HEK293 (cell line): ENCODE results near the gene ZCCHC7.

Experiments
- CTCF ChIA-PET: fragments of 350-600 bp; formaldehyde crosslinking; extraction: SDS; loops from one replicate; lab custom pipeline; 2021; ENCODE audit warnings: antibody characterized with exemption; lab: Yijun Ruan, JAX
- POLR2A ChIA-PET: fragments of 300-600 bp; formaldehyde crosslinking; extraction: SDS; loops from one replicate; lab custom pipeline; 2020; ENCODE audit warnings: antibody characterized with exemption, inconsistent platforms; lab: Yijun Ruan, JAX
- H3K27ac ChIP-seq: fragments of 200-500 bp; sonication (Bioruptor generic); 2 replicates; pipeline ENCODE4 v1.5.1; 2014; ENCODE audit warnings: low read depth, low read length, control low read depth, inconsistent platforms; ENCODE audit errors: extremely low read depth
- H3K36me3 ChIP-seq, 2 experiments: fragments of 200-500 bp in 1 of 2; sonication (Bioruptor generic) in 1 of 2; 1 replicate in 1 of 2; 2 replicates in 1 of 2; pipeline ENCODE4 v1.5.1; 2014 to 2017; ENCODE audit warnings: inconsistent platforms in 2 of 2, low read length in 2 of 2; ENCODE audit not compliant: control insufficient read depth in 2 of 2, insufficient read depth in 1 of 2
- H3K4me1 ChIP-seq: fragments of 200-500 bp; sonication (Bioruptor generic); 2 replicates; pipeline ENCODE4 v1.5.1; 2014; ENCODE audit warnings: mild to moderate bottlenecking, low read length, inconsistent platforms; ENCODE audit not compliant: control insufficient read depth, insufficient read depth
- H3K4me3 ChIP-seq: 2 replicates; pipeline ENCODE4 v1.5.1; 2011; ENCODE audit warnings: low read depth, mild to moderate bottlenecking, control low read depth, low read length, moderate library complexity
- H3K9me3 ChIP-seq: fragments of 200-500 bp; sonication (Bioruptor generic); 2 replicates; pipeline ENCODE4 v1.5.1; 2014; ENCODE audit warnings: low read depth, low read length, inconsistent platforms; ENCODE audit not compliant: control insufficient read depth, insufficient read depth
- FEZF1 ChIP-seq: fragments of 450-650 bp; formaldehyde crosslinking; IDR thresholded peaks from 2 replicates; pipeline ENCODE4 v1.5.1; 2016; ENCODE audit warnings: missing biosample characterization, missing genetic modification characterization
- IKZF3 ChIP-seq: fragments of 450-650 bp; IDR thresholded peaks from 2 replicates; pipeline ENCODE4 v1.5.0; 2018; ENCODE audit warnings: missing biosample characterization, mild to moderate bottlenecking, missing genetic modification characterization, moderate library complexity
- OSR2 ChIP-seq: fragments of 450-650 bp; formaldehyde crosslinking; IDR thresholded peaks from 2 replicates; pipeline ENCODE4 v1.5.1; 2016; ENCODE audit warnings: missing biosample characterization, missing genetic modification characterization
- RBAK ChIP-seq: fragments of 450-650 bp; formaldehyde crosslinking; IDR thresholded peaks from 2 replicates; pipeline ENCODE4 v1.5.1; 2016; ENCODE audit warnings: missing biosample characterization, missing genetic modification characterization
- SP7 ChIP-seq: fragments of 450-650 bp; formaldehyde crosslinking; IDR thresholded peaks from 2 replicates; pipeline ENCODE4 v1.5.1; 2016; ENCODE audit warnings: missing biosample characterization, missing genetic modification characterization
- TCF7L2 ChIP-seq: IDR thresholded peaks from 2 replicates; pipeline ENCODE4 v1.6.1; 2011; ENCODE audit warnings: low read depth, mild to moderate bottlenecking, inconsistent platforms, low read length, moderate library complexity, borderline replicate concordance
- ZBTB7A ChIP-seq: fragments of 450-650 bp; formaldehyde crosslinking; IDR thresholded peaks from 2 replicates; pipeline ENCODE4 v1.5.1; 2016; ENCODE audit warnings: low read depth, missing biosample characterization, missing genetic modification characterization
- ZNF335 ChIP-seq: fragments of 450-650 bp; formaldehyde crosslinking; conservative IDR thresholded peaks from 2 replicates; pipeline ENCODE4 v1.5.1; 2016; ENCODE audit warnings: missing biosample characterization, missing genetic modification characterization
- ZNF394 ChIP-seq: fragments of 450-650 bp; formaldehyde crosslinking; IDR thresholded peaks from 2 replicates; pipeline ENCODE4 v1.5.1; 2016; ENCODE audit warnings: missing biosample characterization, missing genetic modification characterization, mild to moderate bottlenecking, moderate library complexity, borderline replicate concordance
- ZNF426 ChIP-seq: fragments of 450-650 bp; formaldehyde crosslinking; IDR thresholded peaks from 2 replicates; pipeline ENCODE4 v1.5.1; 2017; ENCODE audit warnings: missing biosample characterization, missing genetic modification characterization, mild to moderate bottlenecking, inconsistent platforms, moderate library complexity
- ZNF501 ChIP-seq: fragments of 450-650 bp; formaldehyde crosslinking; IDR thresholded peaks from 2 replicates; pipeline ENCODE4 v1.5.1; 2016; ENCODE audit warnings: missing biosample characterization, missing genetic modification characterization
- ZNF521 ChIP-seq: fragments of 450-650 bp; formaldehyde crosslinking; IDR thresholded peaks from 2 replicates; pipeline ENCODE4 v1.5.1; 2017; ENCODE audit warnings: missing biosample characterization, mild to moderate bottlenecking, missing genetic modification characterization
- ZNF596 ChIP-seq: fragments of 450-650 bp; IDR thresholded peaks from 2 replicates; pipeline ENCODE4 v1.5.0; 2018; ENCODE audit warnings: missing biosample characterization, mild to moderate bottlenecking, missing genetic modification characterization, moderate library complexity
- ZNF701 ChIP-seq: fragments of 450-650 bp; formaldehyde crosslinking; IDR thresholded peaks from 2 replicates; pipeline ENCODE4 v1.5.1; 2016; ENCODE audit warnings: missing biosample characterization, missing genetic modification characterization
- ZNF707 ChIP-seq: fragments of 450-650 bp; formaldehyde crosslinking; IDR thresholded peaks from 2 replicates; pipeline ENCODE4 v1.5.1; 2016; ENCODE audit warnings: missing biosample characterization, missing genetic modification characterization
- ZNF747 ChIP-seq: fragments of 450-650 bp; formaldehyde crosslinking; IDR thresholded peaks from 2 replicates; pipeline ENCODE4 v1.5.1; 2016; ENCODE audit warnings: missing biosample characterization, missing genetic modification characterization
- ZNF843 ChIP-seq: fragments of 450-650 bp; formaldehyde crosslinking; IDR thresholded peaks from 2 replicates; pipeline ENCODE4 v1.5.1; 2016; ENCODE audit warnings: missing biosample characterization, missing genetic modification characterization
- ZXDB ChIP-seq: fragments of 450-650 bp; formaldehyde crosslinking; IDR thresholded peaks from 2 replicates; pipeline ENCODE4 v1.5.1; 2016; ENCODE audit warnings: missing biosample characterization, missing genetic modification characterization
- TF ChIP-seq, protein P1 (sequence below): fragments of 450-650 bp; formaldehyde crosslinking; IDR thresholded peaks from 2 replicates; pipeline ENCODE4 v1.5.1; 2016; ENCODE audit warnings: missing biosample characterization, missing genetic modification characterization, borderline replicate concordance
- TF ChIP-seq, protein P2 (sequence below): fragments of 450-650 bp; formaldehyde crosslinking; IDR thresholded peaks from 2 replicates; pipeline ENCODE4 v1.5.1; 2016; ENCODE audit warnings: missing biosample characterization, missing genetic modification characterization
- TF ChIP-seq, protein P3 (sequence below): fragments of 450-650 bp; formaldehyde crosslinking; IDR thresholded peaks from 2 replicates; pipeline ENCODE4 v1.5.1; 2017; ENCODE audit warnings: missing biosample characterization, missing genetic modification characterization
- TF ChIP-seq, protein P4 (sequence below): fragments of 450-650 bp; formaldehyde crosslinking; IDR thresholded peaks from 2 replicates; pipeline ENCODE4 v1.5.1; 2017; ENCODE audit warnings: missing biosample characterization, missing genetic modification characterization

ZCCHC7 gene

DNA sequence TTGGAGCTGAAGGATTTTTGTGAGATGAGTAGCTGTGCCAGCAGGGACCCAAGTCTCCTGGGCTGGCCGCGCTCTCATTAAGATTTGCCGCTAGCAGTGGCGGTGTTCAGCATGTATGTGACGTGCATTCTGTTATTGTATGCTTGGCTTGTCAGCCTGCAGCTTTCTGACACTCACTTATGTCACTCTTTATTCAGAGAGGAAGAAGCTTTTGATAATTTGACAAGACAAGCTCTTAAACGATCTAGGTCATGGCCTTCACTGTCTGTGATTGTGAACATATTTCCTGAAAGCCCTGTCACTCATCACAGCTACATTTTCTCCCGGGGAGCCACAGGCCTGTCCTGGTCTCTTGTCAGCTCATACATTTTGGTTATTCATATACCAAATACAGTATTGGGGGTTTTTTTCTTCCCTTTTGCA is 203.9 kb downstream of the ZCCHC7 start:
- no peak overlapping the region for H3K4me3 ChIP-seq
- no peaks in the 10 kb centered on the region for H3K9me3 ChIP-seq
- H3K4me1 ChIP-seq = peaks cover 5% of the 10 kb centered on the region; the same call in 1 of the 2 replicates
- ChIA-PET POLR2A (no interaction called here), CTCF (interaction anchor here (1.2 to 2.6 kb wide), 3 partner anchors 20 to 451 kb away, joined by 4 to 14 read pairs (median 4); no protein-coding TSS in a partner anchor)
- no peak overlapping the region for H3K27ac ChIP-seq
- TF ChIP-seq ZNF426 (no peak), ZNF394 (tag by site-specific recombination) (no peak), ZNF521 (tag by site-specific recombination) (no peak), ZNF747 (tag by site-specific recombination) (no peak), ZNF701 (tag by site-specific recombination) (no peak), ZNF501 (tag by site-specific recombination) (no peak)
- TF ChIP-seq, protein P1, sequence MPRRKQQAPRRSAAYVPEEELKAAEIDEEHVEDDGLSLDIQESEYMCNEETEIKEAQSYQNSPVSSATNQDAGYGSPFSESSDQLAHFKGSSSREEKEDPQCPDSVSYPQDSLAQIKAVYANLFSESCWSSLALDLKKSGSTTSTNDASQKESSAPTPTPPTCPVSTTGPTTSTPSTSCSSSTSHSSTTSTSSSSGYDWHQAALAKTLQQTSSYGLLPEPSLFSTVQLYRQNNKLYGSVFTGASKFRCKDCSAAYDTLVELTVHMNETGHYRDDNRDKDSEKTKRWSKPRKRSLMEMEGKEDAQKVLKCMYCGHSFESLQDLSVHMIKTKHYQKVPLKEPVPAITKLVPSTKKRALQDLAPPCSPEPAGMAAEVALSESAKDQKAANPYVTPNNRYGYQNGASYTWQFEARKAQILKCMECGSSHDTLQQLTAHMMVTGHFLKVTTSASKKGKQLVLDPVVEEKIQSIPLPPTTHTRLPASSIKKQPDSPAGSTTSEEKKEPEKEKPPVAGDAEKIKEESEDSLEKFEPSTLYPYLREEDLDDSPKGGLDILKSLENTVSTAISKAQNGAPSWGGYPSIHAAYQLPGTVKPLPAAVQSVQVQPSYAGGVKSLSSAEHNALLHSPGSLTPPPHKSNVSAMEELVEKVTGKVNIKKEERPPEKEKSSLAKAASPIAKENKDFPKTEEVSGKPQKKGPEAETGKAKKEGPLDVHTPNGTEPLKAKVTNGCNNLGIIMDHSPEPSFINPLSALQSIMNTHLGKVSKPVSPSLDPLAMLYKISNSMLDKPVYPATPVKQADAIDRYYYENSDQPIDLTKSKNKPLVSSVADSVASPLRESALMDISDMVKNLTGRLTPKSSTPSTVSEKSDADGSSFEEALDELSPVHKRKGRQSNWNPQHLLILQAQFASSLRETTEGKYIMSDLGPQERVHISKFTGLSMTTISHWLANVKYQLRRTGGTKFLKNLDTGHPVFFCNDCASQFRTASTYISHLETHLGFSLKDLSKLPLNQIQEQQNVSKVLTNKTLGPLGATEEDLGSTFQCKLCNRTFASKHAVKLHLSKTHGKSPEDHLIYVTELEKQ (tag by site-specific recombination) = no peak
- TF ChIP-seq, protein P2, sequence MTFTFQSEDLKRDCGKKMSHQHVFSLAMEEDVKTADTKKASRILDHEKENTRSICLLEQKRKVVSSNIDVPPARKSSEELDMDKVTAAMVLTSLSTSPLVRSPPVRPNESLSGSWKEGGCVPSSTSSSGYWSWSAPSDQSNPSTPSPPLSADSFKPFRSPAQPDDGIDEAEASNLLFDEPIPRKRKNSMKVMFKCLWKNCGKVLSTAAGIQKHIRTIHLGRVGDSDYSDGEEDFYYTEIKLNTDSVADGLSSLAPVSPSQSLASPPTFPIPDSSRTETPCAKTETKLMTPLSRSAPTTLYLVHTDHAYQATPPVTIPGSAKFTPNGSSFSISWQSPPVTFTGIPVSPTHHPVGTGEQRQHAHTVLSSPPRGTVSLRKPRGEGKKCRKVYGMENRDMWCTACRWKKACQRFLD = no peak
- H3K36me3 ChIP-seq = no peaks in the 10 kb centered on the region

GRCh38 chr9:37324691-37325490 is 204.5 kb downstream of the ZCCHC7 start:
- Histone ChIP-seq H3K9me3 (no peaks in the 10 kb centered on the region), H3K4me3 (no peak overlapping the region), H3K27ac (no peak overlapping the region), H3K36me3 (no peaks in the 10 kb centered on the region), H3K4me1 (peaks cover 5% of the 10 kb centered on the region; the same call in 1 of the 2 replicates)
- POLR2A ChIA-PET = no interaction called here
- TF ChIP-seq RBAK (tag by site-specific recombination) (no peak), FEZF1 (tag by site-specific recombination) (peak; percentile 90), ZNF707 (tag by site-specific recombination) (no peak), ZBTB7A (no peak), ZNF843 (peak; percentile 52; the same call in 1 of the 2 replicates), TCF7L2 (peak; percentile 77), SP7 (peak; percentile 95), ZNF596 (tag by site-specific recombination) (no peak), ZXDB (tag by site-specific recombination) (peak; percentile 56; the same call in 1 of the 2 replicates), ZNF335 (tag by site-specific recombination) (0 out of 2 replicates have a peak, but pooled peaks have one; percentile 12), IKZF3 (peak; percentile 72; the same call in 1 of the 2 replicates), OSR2 (peak; percentile 71)
- TF ChIP-seq, protein P3, sequence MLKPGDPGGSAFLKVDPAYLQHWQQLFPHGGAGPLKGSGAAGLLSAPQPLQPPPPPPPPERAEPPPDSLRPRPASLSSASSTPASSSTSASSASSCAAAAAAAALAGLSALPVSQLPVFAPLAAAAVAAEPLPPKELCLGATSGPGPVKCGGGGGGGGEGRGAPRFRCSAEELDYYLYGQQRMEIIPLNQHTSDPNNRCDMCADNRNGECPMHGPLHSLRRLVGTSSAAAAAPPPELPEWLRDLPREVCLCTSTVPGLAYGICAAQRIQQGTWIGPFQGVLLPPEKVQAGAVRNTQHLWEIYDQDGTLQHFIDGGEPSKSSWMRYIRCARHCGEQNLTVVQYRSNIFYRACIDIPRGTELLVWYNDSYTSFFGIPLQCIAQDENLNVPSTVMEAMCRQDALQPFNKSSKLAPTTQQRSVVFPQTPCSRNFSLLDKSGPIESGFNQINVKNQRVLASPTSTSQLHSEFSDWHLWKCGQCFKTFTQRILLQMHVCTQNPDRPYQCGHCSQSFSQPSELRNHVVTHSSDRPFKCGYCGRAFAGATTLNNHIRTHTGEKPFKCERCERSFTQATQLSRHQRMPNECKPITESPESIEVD = peak; percentile 69
- TF ChIP-seq, protein P4, sequence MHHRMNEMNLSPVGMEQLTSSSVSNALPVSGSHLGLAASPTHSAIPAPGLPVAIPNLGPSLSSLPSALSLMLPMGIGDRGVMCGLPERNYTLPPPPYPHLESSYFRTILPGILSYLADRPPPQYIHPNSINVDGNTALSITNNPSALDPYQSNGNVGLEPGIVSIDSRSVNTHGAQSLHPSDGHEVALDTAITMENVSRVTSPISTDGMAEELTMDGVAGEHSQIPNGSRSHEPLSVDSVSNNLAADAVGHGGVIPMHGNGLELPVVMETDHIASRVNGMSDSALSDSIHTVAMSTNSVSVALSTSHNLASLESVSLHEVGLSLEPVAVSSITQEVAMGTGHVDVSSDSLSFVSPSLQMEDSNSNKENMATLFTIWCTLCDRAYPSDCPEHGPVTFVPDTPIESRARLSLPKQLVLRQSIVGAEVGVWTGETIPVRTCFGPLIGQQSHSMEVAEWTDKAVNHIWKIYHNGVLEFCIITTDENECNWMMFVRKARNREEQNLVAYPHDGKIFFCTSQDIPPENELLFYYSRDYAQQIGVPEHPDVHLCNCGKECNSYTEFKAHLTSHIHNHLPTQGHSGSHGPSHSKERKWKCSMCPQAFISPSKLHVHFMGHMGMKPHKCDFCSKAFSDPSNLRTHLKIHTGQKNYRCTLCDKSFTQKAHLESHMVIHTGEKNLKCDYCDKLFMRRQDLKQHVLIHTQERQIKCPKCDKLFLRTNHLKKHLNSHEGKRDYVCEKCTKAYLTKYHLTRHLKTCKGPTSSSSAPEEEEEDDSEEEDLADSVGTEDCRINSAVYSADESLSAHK (tag by site-specific recombination) = peak; percentile 38; the same call in 1 of the 2 replicates
- CTCF ChIA-PET = interaction anchor here (1.2 to 2.6 kb wide), 2 partner anchors 329 to 452 kb away, joined by 4 to 14 read pairs; no protein-coding TSS in a partner anchor
